Peyer's patch (tissue), 4 donors: ENCODE measurements around the gene ARID5A. TPM values are rescaled to one million over a fixed set of nuclear protein-coding genes. Genes with fewer than 3 reads are reported as not detected.

ENCODE experiments used
- DNase-seq, 3 donors: peaks; one replicate each; pipeline ENCODE4 v3.0.0-alpha.2; 2017 to 2019
- H3K27ac ChIP-seq, 4 donors: fragments of 200-600 bp; sonication (generic); one replicate each; pipeline ENCODE4 v1.5.1; 2016 to 2019
- H3K27me3 ChIP-seq, 2 donors: fragments of 200-600 bp; sonication (generic); one replicate each; pipeline ENCODE4 v1.5.1; 2019
- H3K36me3 ChIP-seq, 3 donors: fragments of 200-600 bp; sonication (generic); one replicate each; pipeline ENCODE4 v1.5.1; 2016 to 2019
- H3K4me1 ChIP-seq, 4 donors: fragments of 200-600 bp; sonication (generic); one replicate each; pipeline ENCODE4 v1.5.1; 2016 to 2019
- H3K4me3 ChIP-seq, 4 donors: fragments of 200-600 bp; sonication (generic); 1 replicate in 3 of 4; 2 replicates in 1 of 4; pipeline ENCODE4 v1.5.1; 2016 to 2019; ENCODE audit warnings: mild to moderate bottlenecking in 1 of 4
- H3K9me3 ChIP-seq, 4 donors: fragments of 200-600 bp; sonication (generic); one replicate each; pipeline ENCODE4 v1.5.1; 2016 to 2019; ENCODE audit warnings: mild to moderate bottlenecking in 1 of 4
- CTCF ChIP-seq, 6 experiments: fragments of 450-650 bp in 4 of 6; fragments of 200-600 bp in 2 of 6; sonication (generic) in 1 of 6; IDR thresholded peaks; one replicate each; pipeline ENCODE4 v1.5.1; 2017 to 2019; ENCODE audit warnings: antibody characterized with exemption in 6 of 6, mild to moderate bottlenecking in 3 of 6, moderate library complexity in 1 of 6
- POLR2A ChIP-seq, 2 donors: fragments of 450-650 bp; IDR thresholded peaks; one replicate each; pipeline ENCODE4 v1.5.1; 2017; ENCODE audit warnings: antibody characterized with exemption in 2 of 2, mild to moderate bottlenecking in 2 of 2, moderate library complexity in 2 of 2
- total RNA-seq, 4 donors: library from RNA; depleted of rRNA; stranded (reverse); fragments of >200 nt; gene quantifications; one replicate each; pipeline ENCODE4 v1.1.0, GENCODE V29; 2016

ARID5A gene
- total RNA-seq, 4 donors from 2014 or later = 3.9 to 44.6 (median 16.9) TPM

- Histone ChIP-seq H3K4me1 (peaks cover 0 to 3% (median 0%) of the 10 kb centered on the region in 4 donors), H3K4me3 (no peak overlapping the region), H3K36me3 (peaks cover 0 to 96% (median 0%) of the 10 kb centered on the region in 3 donors), H3K27ac (peak overlapping the region in 1 of 4 donors; percentile 58), H3K27me3 (no peaks in the 10 kb centered on the region), H3K9me3 (no peaks in the 10 kb centered on the region)
- no peak for DNase-seq
- TF ChIP-seq CTCF (IDR thresholded peaks at IDR 0.05) = no peak
- TF ChIP-seq POLR2A (IDR thresholded peaks at IDR 0.05) = no peak
Measured at GRCh38 chr2:96601382-96602292, 65.1 kb downstream of the ARID5A start.

Other genes with a start within 250 kb of the ARID5A start
- gene SNRNP200, start 231.2 kb upstream of the ARID5A start, total RNA-seq = 100 to 1,000 TPM in 3 of 4 donors, 10 to 100 TPM in 1; 96.7 to 189 (median 119) TPM
- 1 to 10 TPM in 2 of 4 donors, not detected in 2; 1.1 to 1.3 TPM for gene ITPRIPL1, start 211.4 kb upstream of the ARID5A start, total RNA-seq
- gene NCAPH, start 201.0 kb upstream of the ARID5A start, total RNA-seq = 10 to 100 TPM in 1 of 4 donors, 1 to 10 TPM in 3; 1.1 to 17.3 (median 2.2) TPM
- 10 to 100 TPM in 2 of 4 donors, 1 to 10 TPM in 1, not detected in 1; 1.7 to 23.6 (median 20.2) TPM for gene NEURL3, start 31.4 kb upstream of the ARID5A start, total RNA-seq
- 10 to 100 TPM; 31.5 to 69.2 (median 59.6) TPM for gene KANSL3, start 101.6 kb downstream of the ARID5A start, total RNA-seq
- gene FER1L5, start 106.0 kb downstream of the ARID5A start, total RNA-seq = not detected
- gene LMAN2L, start 203.3 kb downstream of the ARID5A start, total RNA-seq = 10 to 100 TPM in 2 of 4 donors, 1 to 10 TPM in 2; 9.4 to 12.5 (median 10.8) TPM
- 10 to 100 TPM; 19.0 to 53.9 (median 41.7) TPM for gene CNNM4, start 224.2 kb downstream of the ARID5A start, total RNA-seq